ENCODE results near the gene STRN.
"Not testable (repeated sequence)": the region's sequence is repeated elsewhere in the genome, so short reads cannot be mapped to it uniquely, and the experiment has no call there.

The STRN gene

DNA sequence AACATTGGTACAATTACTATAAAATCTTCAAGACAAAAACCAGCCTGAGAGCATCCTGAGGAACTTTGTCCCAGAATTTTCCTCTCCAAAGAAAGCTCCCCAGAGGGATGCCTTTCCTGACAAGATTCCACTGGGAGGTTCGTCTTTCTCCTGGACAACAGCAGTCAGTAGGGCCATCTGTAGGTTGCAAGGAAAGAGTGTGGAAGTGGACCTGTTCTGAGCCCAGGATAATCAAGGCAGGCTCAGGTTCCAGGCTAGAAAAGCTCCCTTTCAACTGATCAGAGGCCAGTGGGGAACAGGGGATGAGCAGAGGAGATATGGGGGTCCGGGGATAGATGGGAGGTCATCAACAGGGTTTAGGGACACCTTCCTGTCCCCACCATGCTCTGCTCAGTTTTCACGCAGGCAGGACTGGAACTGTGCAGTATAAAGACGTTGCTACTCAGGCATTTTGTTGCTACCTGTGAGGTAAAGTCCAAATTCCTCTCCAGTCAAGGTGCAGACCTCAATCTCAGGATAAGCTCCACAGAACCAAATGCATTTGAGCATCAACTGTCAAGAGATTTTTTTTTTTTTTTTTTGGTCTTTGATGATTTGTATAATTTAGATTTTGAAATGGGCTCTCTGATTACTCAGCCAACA lies 126.2 kb downstream of the STRN start:
- DNase-seq (ENCODE audit: low spot score) = no peak

DNA sequence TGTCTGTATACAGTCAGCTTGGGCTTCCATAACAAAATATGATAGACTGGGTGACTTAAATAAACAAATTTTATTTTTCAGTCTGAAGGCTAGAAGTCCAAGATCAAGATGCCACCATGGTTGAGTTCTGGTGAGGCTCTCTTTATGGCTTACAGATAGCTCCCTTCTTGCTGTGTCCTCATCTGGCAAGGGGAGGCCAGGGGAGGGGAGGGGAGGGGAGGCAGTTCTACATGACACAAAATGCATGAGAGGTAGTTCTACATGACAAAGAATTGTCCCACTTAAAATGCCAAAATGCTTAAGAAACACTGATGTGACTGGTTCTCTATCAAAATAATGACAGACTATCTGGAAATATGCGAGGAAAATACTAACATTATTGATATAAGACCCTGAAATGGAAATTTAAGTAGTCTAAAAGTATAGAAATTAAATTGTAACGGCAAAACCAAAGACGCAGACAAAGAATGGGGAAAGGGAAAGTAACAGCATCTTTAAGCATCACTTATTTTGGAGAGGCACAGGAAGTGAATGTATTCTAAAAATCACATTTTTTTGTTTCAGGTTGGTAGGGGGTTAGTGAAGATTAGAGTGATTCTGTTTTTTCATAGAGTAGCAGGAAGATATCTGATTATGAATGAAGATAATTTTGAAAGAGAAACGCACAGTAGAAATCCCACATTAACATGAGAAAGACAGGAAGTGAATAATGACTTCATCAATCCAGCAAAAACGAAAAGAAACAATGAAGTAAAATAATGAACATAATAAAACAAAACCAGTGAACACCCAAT lies 131.4 kb downstream of the STRN start:
- no peak for DNase-seq (ENCODE audit: low spot score)

DNA sequence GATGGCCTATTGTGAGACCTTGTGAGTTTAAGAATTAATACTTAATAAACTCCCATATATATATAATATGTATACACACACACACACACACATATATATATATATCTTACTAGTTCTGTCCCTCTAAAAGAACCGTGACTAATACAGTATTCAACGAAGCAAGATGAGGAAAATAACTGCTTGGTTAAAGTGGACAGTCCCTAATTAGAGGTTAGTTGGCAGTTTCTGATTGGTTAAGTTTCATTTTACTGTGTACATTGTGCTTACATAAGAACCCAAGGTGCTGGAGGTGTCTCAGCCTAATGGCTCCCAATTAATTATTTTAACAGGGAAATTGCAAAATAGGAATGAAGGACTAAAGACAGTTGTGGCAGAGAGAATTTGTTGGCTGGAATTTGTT lies 132.1 kb downstream of the STRN start:
- DNase-seq (ENCODE audit: low spot score) = no peak

DNA sequence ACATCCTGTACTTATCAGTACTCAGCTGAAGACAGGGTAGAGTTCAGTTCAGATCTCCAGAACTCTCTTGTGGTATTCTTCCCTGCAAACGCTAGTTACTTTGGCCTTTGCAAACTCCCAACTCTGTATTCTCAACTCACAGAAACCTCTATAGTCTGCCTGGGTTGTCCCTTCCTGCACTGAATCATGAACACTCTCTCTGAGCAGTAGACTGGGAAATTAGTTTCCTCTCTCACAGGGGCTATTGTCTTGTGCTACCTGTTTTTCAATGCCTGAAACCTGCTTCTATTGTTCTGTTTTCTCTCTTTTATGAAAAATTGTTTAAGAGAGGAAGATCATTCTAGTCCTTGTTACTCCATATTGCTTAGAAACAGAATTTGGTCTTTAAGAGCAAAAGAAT lies 135.2 kb downstream of the STRN start:
- no peak for DNase-seq (ENCODE audit: low spot score)

DNA sequence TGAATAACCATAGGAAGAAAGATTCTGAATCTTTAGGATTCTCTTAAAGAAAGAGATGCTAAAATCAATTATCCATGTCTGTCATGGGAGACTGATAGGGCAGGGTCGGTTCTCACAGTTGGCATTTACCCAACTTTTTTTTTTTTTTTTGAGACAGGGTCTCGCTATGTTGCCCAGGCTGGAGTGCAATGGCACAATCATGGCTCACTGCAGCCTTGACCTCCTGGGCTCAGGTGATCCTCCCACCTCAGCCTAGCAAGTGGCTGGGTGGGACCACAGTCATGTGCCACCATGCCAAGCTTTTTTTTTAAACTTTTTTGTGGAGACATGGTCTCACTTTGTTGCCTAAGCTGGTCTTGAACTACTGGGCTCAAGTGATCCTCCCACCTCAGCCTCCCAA lies 141.7 kb downstream of the STRN start:
- DNase-seq (ENCODE audit: low spot score) = not testable (repeated sequence)

DNA sequence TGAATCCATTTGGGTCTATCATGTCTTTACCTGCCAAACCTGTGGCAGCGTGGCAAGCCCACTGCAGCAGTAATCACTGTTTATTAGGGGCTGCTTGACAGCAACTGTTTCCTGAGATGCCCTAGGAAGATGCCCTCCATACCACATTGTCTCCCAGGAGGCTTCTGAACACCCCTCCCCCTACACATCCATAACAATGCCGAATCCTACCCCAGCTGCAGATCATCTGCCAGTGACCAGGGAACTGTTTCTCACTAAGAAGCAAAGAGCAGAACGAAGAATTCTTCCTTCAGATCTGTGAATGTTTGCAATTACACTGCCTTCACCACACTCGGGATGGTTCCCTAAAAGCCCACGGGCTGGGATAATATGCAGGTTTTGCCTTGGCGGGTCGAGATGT lies 142.1 kb downstream of the STRN start:
- DNase-seq (ENCODE audit: low spot score) = no peak

DNA sequence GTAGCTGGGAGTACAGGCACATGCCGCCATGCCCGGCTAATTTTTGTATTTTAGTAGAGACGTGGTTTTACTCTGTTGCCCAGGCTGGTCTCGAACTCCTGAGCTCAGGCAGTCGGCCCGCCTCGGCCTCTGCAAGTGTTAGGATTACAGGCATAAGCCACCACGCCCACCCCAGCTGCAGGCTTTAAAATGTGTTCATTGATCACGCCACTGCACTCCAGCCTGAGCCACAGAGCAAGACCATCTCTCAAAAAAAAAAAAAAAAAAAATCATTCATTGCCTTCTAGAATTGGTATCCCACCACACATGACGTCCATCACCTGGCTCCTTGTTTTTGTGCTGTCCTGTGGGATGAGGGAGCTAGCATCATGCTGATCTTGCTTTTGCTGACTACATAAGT lies 142.5 kb downstream of the STRN start:
- no peak for DNase-seq (ENCODE audit: low spot score)

DNA sequence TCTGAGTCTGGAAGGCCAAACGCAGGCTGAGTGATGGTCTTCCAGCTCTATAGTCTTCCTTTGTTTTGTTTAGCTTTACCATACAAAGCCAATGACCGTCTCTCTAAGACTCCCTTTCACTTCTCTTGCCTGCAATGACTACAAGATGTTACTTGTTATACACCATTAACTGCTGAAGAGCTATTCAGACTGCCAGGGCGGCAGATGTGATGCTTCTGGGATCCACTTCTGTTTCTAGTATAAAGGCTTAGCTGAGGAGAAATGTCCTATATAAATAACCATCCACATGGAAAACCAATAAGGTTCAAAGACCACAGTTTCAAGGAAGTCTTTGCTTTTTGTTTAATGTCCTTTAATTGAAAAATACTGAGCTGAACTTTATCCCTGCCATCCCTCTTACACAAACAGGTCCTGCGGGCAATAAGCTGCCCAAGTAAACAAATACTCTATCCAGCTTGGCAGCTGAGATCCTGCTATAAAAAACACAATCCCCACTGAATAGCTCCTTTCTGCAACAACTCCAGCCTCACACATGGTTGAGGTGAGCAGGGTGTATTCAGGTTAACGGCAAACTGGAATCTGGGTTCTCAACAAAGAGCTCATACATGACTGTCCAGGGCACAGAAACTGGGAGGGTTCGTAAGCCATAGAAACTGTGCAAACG lies 145.3 kb downstream of the STRN start:
- DNase-seq (ENCODE audit: low spot score) = no peak

DNA sequence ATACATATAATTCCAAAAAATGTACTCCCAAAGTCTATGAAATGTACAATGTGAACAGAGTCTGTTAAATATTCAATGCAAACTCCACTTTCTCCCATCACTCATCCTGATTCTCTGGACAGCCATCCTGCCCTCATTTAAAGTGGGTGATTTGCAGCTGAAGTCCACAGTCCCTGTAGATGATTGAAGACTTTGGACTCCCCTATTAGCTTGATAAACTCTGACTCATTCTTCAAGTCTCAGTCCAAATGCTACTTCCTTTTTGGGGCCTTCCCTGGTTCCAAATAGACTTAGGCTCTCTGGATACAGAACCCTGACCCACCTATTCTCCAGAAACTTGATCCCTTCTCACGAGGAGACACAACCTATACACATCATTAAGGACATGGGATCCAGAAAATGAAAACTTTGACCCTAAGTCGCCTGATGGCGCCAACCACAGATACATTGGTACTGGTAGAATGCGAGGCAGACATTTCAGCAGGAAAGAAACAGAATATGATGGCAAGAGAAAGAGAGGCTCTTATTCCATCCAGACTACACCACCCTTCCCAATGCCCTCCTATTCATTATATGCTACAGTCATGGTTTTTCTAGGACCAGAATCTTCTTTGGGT lies 147.1 kb downstream of the STRN start:
- DNase-seq (ENCODE audit: low spot score) = no peak

DNA sequence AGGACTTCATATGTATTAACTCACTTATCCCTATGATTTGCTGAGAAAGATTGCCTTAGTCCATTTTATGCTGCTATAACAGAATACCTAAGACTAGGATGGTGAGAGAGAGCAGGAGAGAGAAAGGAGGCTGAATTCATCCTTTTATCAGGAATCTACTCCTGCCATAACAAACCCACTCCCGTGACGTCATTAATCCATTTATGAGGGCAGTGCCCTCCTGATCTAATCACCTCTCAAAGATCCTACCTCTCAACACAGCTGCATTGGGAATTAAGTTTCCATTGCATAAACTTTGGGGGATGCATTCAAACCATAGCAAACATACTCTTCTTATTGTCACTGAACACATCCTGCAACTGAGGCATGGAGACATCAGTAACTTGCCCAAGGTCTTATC lies 147.8 kb downstream of the STRN start:
- no peak for DNase-seq (ENCODE audit: low spot score)

DNA sequence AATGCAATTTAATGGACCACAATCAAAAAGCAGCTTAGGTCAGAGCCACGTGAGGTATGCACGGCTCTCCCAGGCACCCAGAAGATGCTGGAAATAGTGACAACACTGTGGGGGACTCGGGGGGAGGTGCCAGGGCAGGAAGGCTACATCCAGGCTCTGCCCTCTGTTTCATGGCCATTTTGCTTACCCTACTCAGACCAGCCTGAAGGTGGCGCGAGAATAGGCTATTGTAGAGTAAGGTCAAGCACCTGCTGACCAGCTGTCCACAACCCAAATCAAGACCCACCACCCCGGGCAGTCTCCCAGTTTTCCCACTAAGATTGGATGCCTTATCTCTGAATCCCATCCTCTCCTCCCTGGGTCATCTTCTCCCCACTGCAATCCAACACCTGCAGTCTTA lies 154.1 kb downstream of the STRN start:
- no peak for DNase-seq (ENCODE audit: low spot score)

DNA sequence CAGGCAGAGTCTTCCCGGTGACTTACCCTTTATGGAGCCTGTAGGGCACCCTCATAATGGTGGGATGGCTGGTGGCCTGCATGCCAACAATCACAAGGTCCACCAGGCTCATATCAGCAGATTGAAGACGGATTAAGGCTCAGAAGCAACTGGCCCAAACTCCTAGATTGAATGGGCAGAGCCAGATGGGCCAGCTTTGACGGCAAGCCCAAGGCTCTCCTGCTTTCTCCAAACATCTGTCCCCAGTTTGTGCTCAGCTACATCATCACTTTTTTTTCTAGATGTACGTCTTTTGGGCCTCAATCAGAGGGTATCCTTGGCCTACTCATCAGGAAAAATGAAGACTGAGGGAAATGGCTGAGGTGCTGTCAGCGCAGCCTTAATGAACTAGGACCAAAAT lies 155.3 kb downstream of the STRN start:
- DNase-seq (ENCODE audit: low spot score) = no peak

DNA sequence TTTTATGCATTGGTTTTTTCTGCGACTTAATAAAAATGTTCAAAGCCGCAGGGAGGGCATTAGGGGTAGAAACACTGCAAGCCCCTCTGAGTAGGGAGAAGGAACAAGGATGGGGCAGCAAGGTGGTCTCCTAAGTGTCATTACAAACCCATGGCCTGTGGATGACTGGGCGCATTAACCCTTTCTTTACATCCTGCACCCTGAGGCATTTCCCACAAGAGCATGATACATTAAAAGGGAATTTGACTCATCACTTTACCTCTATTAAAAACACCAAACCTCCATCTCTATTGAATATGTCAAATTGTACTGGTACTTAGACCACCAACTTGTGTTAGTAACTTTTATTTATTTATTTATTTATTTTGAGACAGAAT lies 157.3 kb downstream of the STRN start:
- DNase-seq (ENCODE audit: low spot score) = no peak

DNA sequence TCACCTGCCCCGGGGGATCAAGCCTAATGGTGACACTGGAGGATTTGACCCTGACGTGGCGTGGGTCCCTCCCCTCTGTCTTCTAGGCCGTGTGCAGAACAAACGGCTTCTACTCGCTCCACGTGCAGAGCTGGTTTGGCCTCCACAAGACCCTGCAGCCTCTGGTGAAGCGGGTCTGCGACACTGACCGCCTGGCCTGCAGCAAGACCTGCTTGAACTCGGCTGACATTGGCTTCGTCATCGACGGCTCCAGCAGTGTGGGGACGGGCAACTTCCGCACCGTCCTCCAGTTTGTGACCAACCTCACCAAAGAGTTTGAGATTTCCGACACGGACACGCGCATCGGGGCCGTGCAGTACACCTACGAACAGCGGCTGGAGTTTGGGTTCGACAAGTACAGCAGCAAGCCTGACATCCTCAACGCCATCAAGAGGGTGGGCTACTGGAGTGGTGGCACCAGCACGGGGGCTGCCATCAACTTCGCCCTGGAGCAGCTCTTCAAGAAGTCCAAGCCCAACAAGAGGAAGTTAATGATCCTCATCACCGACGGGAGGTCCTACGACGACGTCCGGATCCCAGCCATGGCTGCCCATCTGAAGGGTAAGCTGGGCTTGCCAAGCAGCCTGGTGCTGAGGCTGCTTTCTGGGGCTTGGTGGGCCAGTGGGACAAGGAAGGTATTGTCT lies 157.8 kb downstream of the STRN start:
- DNase-seq (ENCODE audit: low spot score) = no peak

DNA sequence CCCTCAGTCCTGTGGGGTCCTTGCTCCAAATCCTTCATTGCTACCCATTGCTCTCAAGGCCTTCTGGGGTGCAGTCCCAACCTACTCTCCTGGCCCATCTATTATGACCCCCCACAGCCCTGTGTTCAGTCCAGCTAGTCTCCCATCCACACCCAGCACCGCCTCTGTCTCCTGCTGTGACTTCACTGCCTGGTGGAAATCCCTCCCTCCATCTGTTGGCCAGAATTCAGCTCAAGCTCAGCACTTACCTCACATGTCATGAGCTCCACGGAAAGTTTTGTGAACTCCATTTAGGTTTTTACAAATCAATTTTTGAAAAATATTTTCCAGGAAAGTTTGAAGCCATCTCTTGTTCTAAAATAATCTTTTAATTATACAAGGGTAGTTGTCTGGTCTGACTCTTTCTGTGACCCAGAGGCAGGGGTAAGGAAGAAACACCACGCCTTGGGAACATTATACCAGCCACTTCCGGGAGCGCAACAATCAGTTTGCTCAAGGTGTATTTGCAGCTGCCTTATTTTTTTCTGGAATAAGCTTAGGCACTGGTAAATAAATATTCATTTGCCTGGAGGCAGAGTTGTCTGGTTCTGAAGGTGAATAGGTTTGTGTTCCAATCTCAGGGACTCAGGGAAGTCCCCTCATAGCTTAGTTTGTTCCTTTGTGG lies 159.0 kb downstream of the STRN start:
- DNase-seq (ENCODE audit: low spot score) = no peak

DNA sequence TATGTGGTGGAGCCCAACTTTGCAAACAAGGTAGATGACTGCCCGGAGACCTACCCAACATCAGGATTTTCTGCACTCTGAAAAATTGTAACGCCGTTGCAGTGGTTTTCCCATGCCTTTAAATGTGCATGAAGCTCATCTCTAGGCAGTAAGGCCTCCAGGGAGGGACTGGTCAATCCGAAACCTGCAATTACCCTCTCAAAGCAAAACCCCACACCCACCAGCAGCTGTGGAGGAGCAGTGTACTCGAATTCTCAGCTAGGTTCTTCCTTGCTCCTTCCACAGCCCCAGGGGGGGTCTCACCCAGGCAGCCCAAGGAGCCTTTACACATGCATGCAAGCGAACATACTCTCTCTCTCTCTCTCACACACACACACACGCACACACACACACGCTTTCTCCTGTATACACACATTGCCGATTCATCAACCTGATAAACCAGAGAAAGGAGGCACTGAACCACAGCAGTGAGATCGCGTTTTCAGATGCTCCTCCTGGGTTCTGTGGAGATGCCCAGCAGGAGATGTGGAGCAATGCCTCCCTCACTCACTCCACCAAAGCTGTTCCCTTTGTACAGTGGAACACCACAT lies 160.6 kb downstream of the STRN start:
- DNase-seq (ENCODE audit: low spot score) = no peak

DNA sequence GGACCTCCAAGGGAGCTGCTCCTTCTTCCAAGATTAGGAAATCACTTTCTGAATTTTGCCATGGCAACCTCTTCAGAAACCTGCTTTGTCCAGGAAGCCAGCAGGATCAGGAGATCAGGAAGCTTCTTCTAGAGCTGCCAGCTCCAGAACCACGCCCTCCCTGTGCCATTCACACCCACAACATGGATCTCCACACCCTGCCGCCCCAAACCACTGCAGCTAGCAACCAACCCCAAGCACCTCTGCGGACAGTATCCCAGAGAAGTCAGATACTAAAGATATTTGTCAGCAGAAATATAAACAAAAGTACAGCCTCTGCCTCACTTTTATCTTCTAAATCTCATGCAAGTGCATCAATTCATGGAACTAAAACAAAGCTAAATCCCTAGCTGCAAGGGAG lies 163.4 kb downstream of the STRN start:
- DNase-seq (ENCODE audit: low spot score) = no peak

DNA sequence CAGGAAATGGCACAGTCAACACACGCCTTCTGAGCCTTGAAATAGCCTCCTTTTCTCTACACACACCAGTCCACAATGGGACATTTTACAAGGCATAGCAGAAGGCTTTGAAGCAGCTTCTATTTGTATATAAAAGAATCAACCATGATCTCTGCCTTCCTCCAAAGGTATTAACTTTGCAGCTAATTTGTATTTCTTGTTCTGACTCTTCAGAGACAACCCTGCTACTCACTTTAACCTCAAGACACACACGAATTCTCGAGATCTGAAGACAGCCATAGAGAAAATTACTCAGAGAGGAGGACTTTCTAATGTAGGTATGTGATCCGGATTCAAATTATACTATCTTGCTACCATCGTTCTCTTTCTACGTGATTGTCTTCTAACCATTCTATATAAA lies 165.2 kb downstream of the STRN start:
- DNase-seq (ENCODE audit: low spot score) = no peak

DNA sequence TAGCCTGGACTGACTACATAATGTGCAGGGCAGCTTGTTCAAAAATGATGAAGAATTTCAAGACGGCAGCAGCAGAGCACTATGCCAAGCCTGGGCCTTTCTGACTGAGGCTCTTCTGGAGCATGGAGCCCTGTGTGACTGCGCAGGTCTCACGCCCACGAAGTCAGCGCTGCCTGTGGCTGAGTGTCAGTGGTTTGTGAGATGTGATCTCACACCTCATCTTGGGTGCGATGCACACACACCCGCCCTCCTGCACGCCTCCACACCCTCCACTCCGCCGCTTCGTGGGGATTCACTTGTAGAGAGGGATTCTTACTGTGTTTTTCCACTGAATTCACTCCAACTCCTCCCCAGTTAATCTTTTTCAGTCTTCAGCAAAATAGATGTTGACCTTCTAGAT lies 166.0 kb downstream of the STRN start:
- no peak for DNase-seq (ENCODE audit: low spot score)

DNA sequence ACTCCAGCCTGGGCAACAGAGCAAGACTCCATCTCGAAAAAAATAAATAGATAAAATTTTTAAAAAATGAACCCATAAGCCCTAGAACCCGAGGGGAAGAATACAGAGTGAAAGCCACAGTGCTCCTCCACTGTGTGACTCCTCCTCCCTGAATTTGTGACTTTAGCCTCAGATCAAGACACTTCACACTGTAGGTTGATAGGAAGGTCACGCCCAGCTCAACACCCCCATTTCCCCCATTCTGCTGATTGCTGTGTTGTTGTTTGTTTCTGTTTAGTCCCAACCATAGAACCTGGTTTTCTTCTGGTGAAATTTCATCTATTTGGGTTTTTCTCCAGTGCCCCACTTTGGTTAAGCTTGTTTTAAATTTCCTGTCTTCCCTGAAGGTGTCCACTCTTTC lies 167.6 kb downstream of the STRN start:
- no peak for DNase-seq (ENCODE audit: low spot score)

DNA sequence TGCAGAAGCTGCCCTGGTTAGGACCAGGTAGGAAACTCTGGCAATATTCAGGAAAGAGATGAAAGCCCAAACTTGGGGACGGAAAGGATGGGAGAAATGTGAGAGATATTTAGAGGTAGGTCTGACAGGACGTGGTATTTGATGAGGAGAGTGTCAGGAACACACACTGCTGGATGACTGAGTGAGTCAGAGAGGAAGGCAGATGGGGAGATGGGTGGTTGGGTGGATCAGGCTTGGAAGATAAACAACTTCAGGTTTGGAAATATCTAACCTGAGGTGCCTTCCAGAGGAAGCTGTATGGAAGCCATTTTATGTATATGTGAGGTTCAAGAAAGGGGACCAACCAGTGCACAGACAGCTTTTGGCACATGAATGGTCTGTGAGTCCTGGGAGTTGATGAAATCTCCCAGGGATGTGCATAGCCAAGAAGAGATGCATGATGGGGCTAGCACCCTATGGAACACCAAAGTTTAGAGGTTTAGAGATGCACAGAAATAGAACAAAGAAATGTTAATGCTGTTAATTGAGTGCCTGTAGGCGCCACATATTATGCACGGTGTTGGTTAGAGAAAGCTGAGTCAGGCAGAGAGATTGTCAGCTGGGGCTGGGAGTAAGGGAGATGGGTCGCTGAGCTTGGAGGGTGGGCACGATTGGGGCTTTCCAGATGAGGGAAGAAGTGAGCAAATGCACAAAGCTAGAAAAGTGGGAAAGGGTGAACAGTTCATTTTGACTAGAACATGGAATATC lies 168.8 kb downstream of the STRN start:
- no peak for DNase-seq (ENCODE audit: low spot score)

Data from hepatic stellate cell (primary cell).